GM12892 (cell line): Measurements from ENCODE around the gene MRS2.

ENCODE experiments used
- POLR2A ChIP-seq: IDR thresholded peaks from 2 replicates; pipeline ENCODE4 v1.6.1; 2011; ENCODE audit warnings: low read depth, low read length, control low read depth
- POLR2AphosphoS5 ChIP-seq: IDR thresholded peaks from 2 replicates; pipeline ENCODE4 v1.6.1; 2011; ENCODE audit warnings: low read depth, low read length, control low read depth
- TAF1 ChIP-seq: IDR thresholded peaks from 2 replicates; pipeline ENCODE4 v1.6.1; 2011; ENCODE audit warnings: low read depth, mild to moderate bottlenecking, control low read depth, low read length, borderline replicate concordance

GRCh38 chr6:24374612-24375011, 28.1 kb upstream of the MRS2 start:
- TF ChIP-seq POLR2A = no peak
- no peak for TF ChIP-seq POLR2AphosphoS5
- no peak for TF ChIP-seq TAF1
